IMR-90 (cell line): ENCODE results near the gene ITGA5. TPM values are rescaled to one million over a fixed set of nuclear protein-coding genes. Genes with fewer than 3 reads are reported as not detected.
A peak's percentile ranks its signal among the peaks of the same experiment; 100 is the strongest.

Experiments used
- ATAC-seq: fragments of 200-7000 bp; cut with Tn5 transposase; 2 replicates; pipeline ENCODE4 v1.9.1; 2020; ENCODE audit warnings: low read depth, mild to moderate bottlenecking, moderate library complexity
- BruUV-seq: library from RNA; stranded (reverse); fragments of 400-500 nt; replicated peaks from 2 replicates; lab custom pipeline; 2021; lab: Mats Ljungman, UMichigan
- CTCF ChIA-PET: fragments of 300-600 bp; formaldehyde crosslinking; extraction: SDS; loops from one replicate; lab custom pipeline; 2021; ENCODE audit warnings: antibody characterized with exemption; lab: Yijun Ruan, JAX
- POLR2A ChIA-PET: fragments of 300-600 bp; sonication (Branson Sonifier 250); formaldehyde crosslinking; loops from one replicate; lab custom pipeline; 2022; ENCODE audit warnings: antibody characterized with exemption; ENCODE audit not compliant: unreplicated experiment; lab: Charles Lee
- DNase-seq: peaks from one replicate; pipeline ENCODE4 v3.0.0; 2013
- H2AFZ ChIP-seq: replicated peaks from 2 replicates; pipeline ENCODE3; 2013; ENCODE audit warnings: low read length, mild to moderate bottlenecking; ENCODE audit not compliant: poor library complexity
- H2AK5ac ChIP-seq: 2 replicates; pipeline ENCODE4 v1.6.1; 2013; ENCODE audit warnings: low read depth, low read length, inconsistent platforms
- H2AK9ac ChIP-seq: replicated peaks from 2 replicates; pipeline ENCODE3; 2013; ENCODE audit warnings: mild to moderate bottlenecking, low read depth, low read length, moderate library complexity; ENCODE audit not compliant: poor library complexity
- H2BK120ac ChIP-seq: 2 replicates; pipeline ENCODE4 v1.6.1; 2013; ENCODE audit warnings: low read depth, low read length, inconsistent platforms
- H2BK15ac ChIP-seq: 3 replicates; pipeline ENCODE4 v1.6.1; 2013; ENCODE audit warnings: low read depth, low read length, inconsistent platforms
- H2BK20ac ChIP-seq: 2 replicates; pipeline ENCODE4 v1.6.1; 2013; ENCODE audit warnings: low read depth, mild to moderate bottlenecking, inconsistent platforms, low read length, moderate library complexity
- H2BK5ac ChIP-seq: 2 replicates; pipeline ENCODE4 v1.6.1; 2013; ENCODE audit warnings: mild to moderate bottlenecking, low read depth, low read length, inconsistent platforms; ENCODE audit not compliant: poor library complexity, severe bottlenecking
- H3K14ac ChIP-seq: replicated peaks from 2 replicates; pipeline ENCODE4 v1.6.1; 2013; ENCODE audit warnings: low read depth, low read length, inconsistent platforms
- H3K18ac ChIP-seq: 2 replicates; pipeline ENCODE4 v1.6.1; 2013; ENCODE audit warnings: low read depth, low read length, control low read depth
- H3K23ac ChIP-seq: 2 replicates; pipeline ENCODE4 v1.6.1; 2013; ENCODE audit warnings: low read depth, low read length, inconsistent platforms
- H3K27ac ChIP-seq: 2 replicates; pipeline ENCODE4 v1.5.1; 2013; ENCODE audit warnings: mild to moderate bottlenecking, control low read depth, low read length; ENCODE audit not compliant: insufficient read depth
- H3K27me3 ChIP-seq: 2 replicates; pipeline ENCODE4 v1.6.1; 2013; ENCODE audit warnings: low read length; ENCODE audit not compliant: control insufficient read depth, insufficient read depth
- H3K36me3 ChIP-seq: 2 replicates; pipeline ENCODE4 v1.6.1; 2013; ENCODE audit warnings: low read length, mixed read lengths; ENCODE audit not compliant: control insufficient read depth, insufficient read depth
- H3K4ac ChIP-seq: 2 replicates; pipeline ENCODE4 v1.6.1; 2013; ENCODE audit warnings: low read depth, low read length, inconsistent platforms
- H3K4me1 ChIP-seq: 2 replicates; pipeline ENCODE4 v1.6.1; 2013; ENCODE audit warnings: low read length, mixed read lengths; ENCODE audit not compliant: control insufficient read depth, insufficient read depth
- H3K4me2 ChIP-seq: 2 replicates; pipeline ENCODE4 v1.6.1; 2013; ENCODE audit warnings: low read depth, mild to moderate bottlenecking, control low read depth, low read length, moderate library complexity
- H3K4me3 ChIP-seq: 2 replicates; pipeline ENCODE4 v1.5.1; 2013; ENCODE audit warnings: low read depth, mild to moderate bottlenecking, control low read depth, low read length, moderate library complexity; ENCODE audit not compliant: insufficient read depth
- H3K56ac ChIP-seq: 2 replicates; pipeline ENCODE4 v1.6.1; 2013; ENCODE audit warnings: low read length, inconsistent platforms; ENCODE audit not compliant: insufficient read depth; ENCODE audit errors: extremely low read depth
- H3K79me1 ChIP-seq, 2 experiments: 2 replicates each; pipeline ENCODE4 v1.6.1; 2013; ENCODE audit warnings: low read length in 2 of 2, inconsistent platforms in 1 of 2, low read depth in 1 of 2
- H3K9ac ChIP-seq: 2 replicates; pipeline ENCODE4 v1.6.1; 2013; ENCODE audit warnings: low read depth, low read length, control low read depth
- H3K9me1 ChIP-seq: 2 replicates; pipeline ENCODE4 v1.6.1; 2013; ENCODE audit warnings: low read length, inconsistent platforms; ENCODE audit not compliant: insufficient read depth
- H3K9me3 ChIP-seq: 2 replicates; pipeline ENCODE4 v1.6.1; 2013; ENCODE audit warnings: low read length; ENCODE audit not compliant: control insufficient read depth, insufficient read depth
- H4K20me1 ChIP-seq: 2 replicates; pipeline ENCODE4 v1.6.1; 2013; ENCODE audit warnings: low read length, inconsistent platforms; ENCODE audit not compliant: insufficient read depth
- H4K5ac ChIP-seq: 2 replicates; pipeline ENCODE4 v1.6.1; 2013; ENCODE audit warnings: mild to moderate bottlenecking, low read depth, low read length, control low read depth
- H4K8ac ChIP-seq, 2 experiments: 2 replicates each; pipeline ENCODE4 v1.6.1; 2013; ENCODE audit warnings: low read depth in 2 of 2, low read length in 2 of 2, control low read depth in 1 of 2, inconsistent platforms in 1 of 2
- H4K91ac ChIP-seq: 2 replicates; pipeline ENCODE4 v1.6.1; 2013; ENCODE audit warnings: low read depth, low read length, inconsistent platforms; ENCODE audit not compliant: insufficient read depth
- BHLHE40 ChIP-seq: fragments of 150-350 bp; IDR thresholded peaks from 2 replicates; pipeline ENCODE4 v1.6.1; 2016; ENCODE audit warnings: mild to moderate bottlenecking, low read depth, low read length
- CEBPB ChIP-seq: IDR thresholded peaks from 2 replicates; pipeline ENCODE4 v1.6.1; 2012; ENCODE audit warnings: low read depth, low read length, improper control_type of control experiment
- FOS ChIP-seq: fragments of 150-350 bp; IDR thresholded peaks from 2 replicates; pipeline ENCODE4 v1.6.1; 2016; ENCODE audit warnings: low read depth, low read length
- MAFK ChIP-seq: IDR thresholded peaks from 2 replicates; pipeline ENCODE4 v1.6.1; 2012; ENCODE audit warnings: low read depth, low read length, improper control_type of control experiment
- MAZ ChIP-seq: IDR thresholded peaks from 2 replicates; pipeline ENCODE4 v1.6.1; 2012; ENCODE audit warnings: low read depth, mild to moderate bottlenecking, low read length, improper control_type of control experiment, moderate library complexity, borderline replicate concordance
- RCOR1 ChIP-seq: IDR thresholded peaks from 2 replicates; pipeline ENCODE4 v1.6.1; 2012; ENCODE audit warnings: mild to moderate bottlenecking, low read length, improper control_type of control experiment; ENCODE audit not compliant: insufficient replicate concordance
- USF2 ChIP-seq: fragments of 150-350 bp; IDR thresholded peaks from 2 replicates; pipeline ENCODE4 v1.6.1; 2017; ENCODE audit warnings: mild to moderate bottlenecking, antibody characterized with exemption, low read length, low read depth
- WGBS, 2 experiments: methylation state at CpG; one replicate each; pipeline versions ENCODE4 v1.1.5 to v1.1.7; 2013; ENCODE audit warnings: missing lambda C conversion rate in 2 of 2; ENCODE audit not compliant: insufficient read length in 1 of 2; ENCODE audit errors: extremely low coverage in 2 of 2; 5-methylcytosine and 5-hydroxymethylcytosine counted together
- dilution Hi-C: fragments of 300-500 bp; cut with HindIII; formaldehyde crosslinking; loops from one replicate; pipeline ENCODE4 v1.14.3; 2018; ENCODE audit warnings: low sequenced_read_pairs; ENCODE audit not compliant: unreplicated experiment
- in situ Hi-C: fragments of 300-500 bp; cut with MboI; formaldehyde crosslinking; loops from 3 replicates; pipeline ENCODE4 v1.14.3; 2019; ENCODE audit warnings: low sequenced_read_pairs, inconsistent platforms, mixed read lengths
- intact Hi-C: fragments of 100-400 bp; cut with micrococcal nuclease; formaldehyde crosslinking; loops from 2 replicates; pipeline ENCODE4 v1.10.0; 2022
- polyA plus RNA-seq, 3 experiments: library from polyadenylated mRNA; depleted of rRNA; stranded (reverse); fragments of >200 nt; gene quantifications; 2 replicates each; pipeline ENCODE4 v1.2.3, GENCODE V29; 2012; ENCODE audit warnings: low replicate concordance in 1 of 3
- total RNA-seq: library from RNA; depleted of rRNA; stranded (reverse); fragments of >200 nt; gene quantifications from 2 replicates; pipeline ENCODE4 v1.2.3, GENCODE V29; 2012

The ITGA5 gene
- total and polyA plus RNA-seq, 2 of the 4 experiments (the other 2 are of a cell fraction) = 159 to 259 TPM

GRCh38 chr12:54357506-54358190 lies 61.4 kb downstream of the ITGA5 start:
- Histone ChIP-seq H3K79me1 (peaks cover 0 to 24% of the 10 kb centered on the region in 2 experiments; a peak in 2 of 4 replicates), H3K14ac (peak overlapping the region; percentile 24; the same call in 1 of the 2 replicates), H3K18ac (no peak overlapping the region), H2BK120ac (peak overlapping the region; percentile 11), H3K36me3 (no peaks in the 10 kb centered on the region), H2AFZ (peak overlapping the region; percentile 74), H3K4ac (peak overlapping the region; percentile 99; the same call in 1 of the 2 replicates), H4K5ac (no peak overlapping the region), H3K4me3 (no peak overlapping the region), H3K23ac (peak overlapping the region; percentile 82), H3K9ac (no peak overlapping the region), H4K8ac (peak overlapping the region; percentile 90 to 95; a peak in 2 of 4 replicates), H3K4me2 (peak overlapping the region; percentile 89), H3K4me1 (peaks cover 26% of the 10 kb centered on the region), H4K20me1 (no peaks in the 10 kb centered on the region), H3K9me1 (peaks cover 20% of the 10 kb centered on the region; the same call in 1 of the 2 replicates), H3K27me3 (no peaks in the 10 kb centered on the region), H2AK9ac (peak overlapping the region; percentile 2), H2BK5ac (no peak overlapping the region), H4K91ac (peak overlapping the region; percentile 27; the same call in 1 of the 2 replicates), H2BK15ac (no peak overlapping the region), H3K27ac (no peak overlapping the region), H2BK20ac (0 out of 2 replicates have a peak overlapping the region, but pooled peaks have one; percentile 18), H3K56ac (no peak overlapping the region), H2AK5ac (peak overlapping the region; percentile 96; the same call in 1 of the 2 replicates), H3K9me3 (no peaks in the 10 kb centered on the region)
- no peak for DNase-seq
- no TSS peak for BruUV-seq
- intact Hi-C loops = loop anchor here (2.0 kb wide), 1 partner anchor 19 kb away; no protein-coding TSS in a partner anchor
- dilution Hi-C loops = no loop called here
- ChIA-PET POLR2A (no interaction called here), CTCF (interaction anchor here (0.6 to 1.2 kb wide), 2 partner anchors 13 to 82 kb away, joined by 3 read pairs; no protein-coding TSS in a partner anchor)
- in situ Hi-C loops = no loop called here
- no peak for ATAC-seq
- WGBS, 2 experiments = 80% methylated on average over 1 of the region's 2 CpGs; no CpG with 5 or more reads in 1 of the 2 experiments
- TF ChIP-seq CEBPB (no peak), MAZ (no peak), MAFK (no peak), RCOR1 (no peak), BHLHE40 (no peak), USF2 (no peak), FOS (no peak)
